Liver (tissue), 3 donors: ENCODE data around the gene UBXN4.

Source experiments
- ATF3 ChIP-seq: IDR thresholded peaks from 2 replicates; pipeline ENCODE4 v1.6.1; 2016; ENCODE audit warnings: antibody characterized with exemption
- CTCF ChIP-seq: fragments of 150-350 bp; IDR thresholded peaks from 2 replicates; pipeline ENCODE4 v1.5.1; 2017; ENCODE audit warnings: improper control_type of control experiment, low read depth, low read length; ENCODE audit not compliant: missing input control
- GABPA ChIP-seq, 2 donors: IDR thresholded peaks in 1 of 2; conservative IDR thresholded peaks in 1 of 2; 2 replicates each; pipeline ENCODE4 v1.6.1; 2016; ENCODE audit warnings: antibody characterized with exemption in 2 of 2, mild to moderate bottlenecking in 1 of 2, moderate library complexity in 1 of 2
- RAD21 ChIP-seq, 2 donors: IDR thresholded peaks; 2 replicates each; pipeline ENCODE4 v1.6.1; 2016; ENCODE audit warnings: antibody characterized with exemption in 2 of 2, mild to moderate bottlenecking in 2 of 2
- REST ChIP-seq: IDR thresholded peaks from 2 replicates; pipeline ENCODE4 v1.6.1; 2016; ENCODE audit warnings: antibody characterized with exemption, mild to moderate bottlenecking
- SP1 ChIP-seq: IDR thresholded peaks from 2 replicates; pipeline ENCODE4 v1.6.1; 2018; ENCODE audit warnings: antibody characterized with exemption, mild to moderate bottlenecking
- TAF1 ChIP-seq: conservative IDR thresholded peaks from 2 replicates; pipeline ENCODE4 v1.6.1; 2016; ENCODE audit warnings: antibody characterized with exemption, mild to moderate bottlenecking
- YY1 ChIP-seq: IDR thresholded peaks from 2 replicates; pipeline ENCODE4 v1.6.1; 2016; ENCODE audit warnings: antibody characterized with exemption, mild to moderate bottlenecking
- donor health status: healthy.
- donor health status: healthy.

DNA sequence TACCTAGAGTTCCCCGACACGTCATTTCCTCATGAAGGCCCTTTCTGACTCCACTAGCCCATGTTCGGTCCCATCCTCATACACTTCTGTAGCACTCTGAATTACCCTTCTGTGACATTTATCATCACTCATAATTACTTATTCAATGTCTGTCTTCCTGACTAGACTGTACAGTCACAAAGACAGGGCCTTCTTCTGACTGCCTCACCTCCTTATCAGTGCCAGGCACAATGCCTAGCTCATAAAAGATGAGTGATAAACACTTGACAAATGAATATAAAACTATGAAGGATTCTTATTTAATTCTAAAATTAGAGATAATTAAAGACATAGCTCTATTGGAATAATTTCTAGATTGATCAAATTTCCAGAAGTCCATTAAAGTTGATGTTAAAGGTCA lies 1.4 kb upstream of the UBXN4 start:
- TF ChIP-seq CTCF: no peak
- TF ChIP-seq ATF3: no peak
- no peak for TF ChIP-seq GABPA (IDR thresholded peaks at IDR 0.05 in 1 of 2, conservative IDR thresholded peaks at IDR 0.05 in 1 of 2)
- TF ChIP-seq RAD21 (IDR thresholded peaks at IDR 0.05): no peak
- no peak for TF ChIP-seq SP1
- no peak for TF ChIP-seq TAF1
- TF ChIP-seq YY1: no peak
- TF ChIP-seq REST: no peak
